GM18861 (cell line): ENCODE data around the gene RAI1.

Experiments used
- ATAC-seq: cut with Tn5 transposase; IDR thresholded peaks from one replicate; pipeline ENCODE4 v1.9.1; 2021; ENCODE audit not compliant: unreplicated experiment

RAI1 gene

GRCh38 chr17:17745476-17746455 lies 64.5 kb downstream of the RAI1 start:
- no peak for ATAC-seq

- no peak for ATAC-seq
Measured at GRCh38 chr17:17748179-17748578, 66.9 kb downstream of the RAI1 start.

- ATAC-seq, result no peak
Measured at GRCh38 chr17:17748604-17749003, 67.3 kb downstream of the RAI1 start.

GRCh38 chr17:17749025-17749772 lies 67.9 kb downstream of the RAI1 start:
- no peak for ATAC-seq

GRCh38 chr17:17749921-17750320 lies 68.7 kb downstream of the RAI1 start:
- no peak for ATAC-seq

GRCh38 chr17:17750881-17751280 lies 69.6 kb downstream of the RAI1 start:
- ATAC-seq, result peak; percentile 27

GRCh38 chr17:17751489-17752088 lies 70.3 kb downstream of the RAI1 start:
- ATAC-seq, result no peak

GRCh38 chr17:17752089-17752820 lies 71.0 kb downstream of the RAI1 start:
- ATAC-seq, result peak; percentile 59

GRCh38 chr17:17752821-17753321 lies 71.6 kb downstream of the RAI1 start:
- no peak for ATAC-seq

- ATAC-seq, result no peak
Measured at GRCh38 chr17:17754719-17755686, 73.7 kb downstream of the RAI1 start.

GRCh38 chr17:17755715-17756114 lies 74.5 kb downstream of the RAI1 start:
- ATAC-seq, result no peak

- ATAC-seq, result no peak
Measured at GRCh38 chr17:17757391-17757791, 76.1 kb downstream of the RAI1 start.

GRCh38 chr17:17757956-17758845 lies 76.9 kb downstream of the RAI1 start:
- no peak for ATAC-seq

GRCh38 chr17:17758941-17759563 lies 77.8 kb downstream of the RAI1 start:
- ATAC-seq, result no peak

GRCh38 chr17:17760350-17760749 lies 79.1 kb downstream of the RAI1 start:
- no peak for ATAC-seq

GRCh38 chr17:17760872-17761550 lies 79.8 kb downstream of the RAI1 start:
- ATAC-seq, result no peak

- ATAC-seq, result no peak
Measured at GRCh38 chr17:17761894-17762743, 80.9 kb downstream of the RAI1 start.
